ENCODE measurements around the gene CSKMT.
A peak's percentile ranks its signal among the peaks of the same experiment; 100 is the strongest.

CSKMT gene

DNA sequence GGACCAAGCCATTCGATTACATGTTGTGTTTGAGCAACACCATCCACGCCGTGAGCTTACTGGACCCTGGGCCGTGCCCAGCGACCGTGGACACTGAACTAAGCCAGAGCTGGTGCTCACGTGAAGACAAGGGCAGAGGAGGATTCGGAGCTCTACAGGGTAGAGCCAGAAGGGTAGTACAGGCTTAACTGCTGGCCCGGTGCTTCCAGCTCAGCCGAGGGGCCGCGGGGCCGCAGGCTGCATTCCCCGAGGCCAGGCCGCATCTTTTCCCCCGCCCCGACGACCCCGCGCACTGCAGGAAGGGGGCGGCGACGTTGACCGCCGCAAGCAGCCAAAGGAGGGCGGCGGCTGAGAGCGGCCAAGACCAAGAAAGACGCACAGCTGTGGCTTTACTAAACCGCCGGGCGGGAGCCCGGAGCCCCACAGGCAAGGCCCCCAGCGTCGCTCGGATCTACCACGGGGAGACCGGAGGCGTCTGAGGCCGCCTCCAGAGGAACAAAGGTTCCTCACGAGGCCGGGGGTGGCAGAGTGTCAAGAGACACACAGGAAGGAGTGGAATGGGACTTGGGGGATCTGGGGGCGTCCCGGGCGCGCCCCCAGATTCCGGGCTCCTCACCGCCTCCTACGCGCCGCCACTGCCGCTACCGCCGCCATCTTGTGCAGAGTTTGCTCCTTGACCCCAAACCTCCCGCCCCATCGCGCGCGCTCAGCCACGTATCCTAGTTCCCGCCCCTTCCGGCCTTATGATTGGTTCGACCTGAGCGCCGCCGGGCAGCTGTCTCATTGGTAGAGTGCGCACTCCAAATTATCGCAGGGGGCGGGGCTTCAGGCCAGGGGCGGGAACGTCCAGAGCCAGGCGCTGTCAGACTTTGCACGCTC is 18.9 kb upstream of the CSKMT start, which contains the start of gene GANAB:
TSS of gene GANAB (minus strand) at position 668 of the 879 bp plus-strand sequence. CDS start at position 654, 14 bp downstream.
- H3F3A ChIP-seq (ENCODE audit: insufficient read depth, low read length): no peaks in the 10 kb centered on the region
- peak within 1 kb of the TSS; percentile 91 for H3K4me3 ChIP-seq (ENCODE audit: low read depth, low read length, poor library complexity, severe bottlenecking)
- no peaks in the 10 kb centered on the region for H4K20me1 ChIP-seq (ENCODE audit: insufficient read depth, low read length)
- peak within 1 kb of the TSS; percentile 74 for H3K27ac ChIP-seq (ENCODE audit: low read depth, low read length, poor library complexity, severe bottlenecking)
- no peaks in the 10 kb centered on the region for H3K27me3 ChIP-seq (ENCODE audit: insufficient read depth, low read length)
- H3K9me3 ChIP-seq (ENCODE audit: low read length): no peaks in the 10 kb centered on the region
- H2AFZ ChIP-seq (ENCODE audit: low read length): no peak within 1 kb of the TSS
- peak within 1 kb of the TSS; percentile 67 for H3K4me2 ChIP-seq (ENCODE audit: low read length)
- peak within 1 kb of the TSS; percentile 86 for H3K9ac ChIP-seq (ENCODE audit: low read length)
- peaks cover 57% of the 10 kb centered on the region for H3K36me3 ChIP-seq (ENCODE audit: insufficient read depth, low read length)
- H3K4me1 ChIP-seq (ENCODE audit: insufficient read depth, low read length, severe bottlenecking): peaks cover 22% of the 10 kb centered on the region
- H3K9me2 ChIP-seq (ENCODE audit: low read depth, low read length): no peaks in the 10 kb centered on the region
- H3K79me2 ChIP-seq (ENCODE audit: insufficient read depth, low read length): peaks cover 32% of the 10 kb centered on the region
- no peak for TF ChIP-seq EZH2 (IDR thresholded peaks at IDR 0.05; ENCODE audit: borderline replicate concordance, low read length)
- TF ChIP-seq, protein P1, sequence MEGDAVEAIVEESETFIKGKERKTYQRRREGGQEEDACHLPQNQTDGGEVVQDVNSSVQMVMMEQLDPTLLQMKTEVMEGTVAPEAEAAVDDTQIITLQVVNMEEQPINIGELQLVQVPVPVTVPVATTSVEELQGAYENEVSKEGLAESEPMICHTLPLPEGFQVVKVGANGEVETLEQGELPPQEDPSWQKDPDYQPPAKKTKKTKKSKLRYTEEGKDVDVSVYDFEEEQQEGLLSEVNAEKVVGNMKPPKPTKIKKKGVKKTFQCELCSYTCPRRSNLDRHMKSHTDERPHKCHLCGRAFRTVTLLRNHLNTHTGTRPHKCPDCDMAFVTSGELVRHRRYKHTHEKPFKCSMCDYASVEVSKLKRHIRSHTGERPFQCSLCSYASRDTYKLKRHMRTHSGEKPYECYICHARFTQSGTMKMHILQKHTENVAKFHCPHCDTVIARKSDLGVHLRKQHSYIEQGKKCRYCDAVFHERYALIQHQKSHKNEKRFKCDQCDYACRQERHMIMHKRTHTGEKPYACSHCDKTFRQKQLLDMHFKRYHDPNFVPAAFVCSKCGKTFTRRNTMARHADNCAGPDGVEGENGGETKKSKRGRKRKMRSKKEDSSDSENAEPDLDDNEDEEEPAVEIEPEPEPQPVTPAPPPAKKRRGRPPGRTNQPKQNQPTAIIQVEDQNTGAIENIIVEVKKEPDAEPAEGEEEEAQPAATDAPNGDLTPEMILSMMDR (IDR thresholded peaks at IDR 0.05; ENCODE audit: low read length): no peak

DNA sequence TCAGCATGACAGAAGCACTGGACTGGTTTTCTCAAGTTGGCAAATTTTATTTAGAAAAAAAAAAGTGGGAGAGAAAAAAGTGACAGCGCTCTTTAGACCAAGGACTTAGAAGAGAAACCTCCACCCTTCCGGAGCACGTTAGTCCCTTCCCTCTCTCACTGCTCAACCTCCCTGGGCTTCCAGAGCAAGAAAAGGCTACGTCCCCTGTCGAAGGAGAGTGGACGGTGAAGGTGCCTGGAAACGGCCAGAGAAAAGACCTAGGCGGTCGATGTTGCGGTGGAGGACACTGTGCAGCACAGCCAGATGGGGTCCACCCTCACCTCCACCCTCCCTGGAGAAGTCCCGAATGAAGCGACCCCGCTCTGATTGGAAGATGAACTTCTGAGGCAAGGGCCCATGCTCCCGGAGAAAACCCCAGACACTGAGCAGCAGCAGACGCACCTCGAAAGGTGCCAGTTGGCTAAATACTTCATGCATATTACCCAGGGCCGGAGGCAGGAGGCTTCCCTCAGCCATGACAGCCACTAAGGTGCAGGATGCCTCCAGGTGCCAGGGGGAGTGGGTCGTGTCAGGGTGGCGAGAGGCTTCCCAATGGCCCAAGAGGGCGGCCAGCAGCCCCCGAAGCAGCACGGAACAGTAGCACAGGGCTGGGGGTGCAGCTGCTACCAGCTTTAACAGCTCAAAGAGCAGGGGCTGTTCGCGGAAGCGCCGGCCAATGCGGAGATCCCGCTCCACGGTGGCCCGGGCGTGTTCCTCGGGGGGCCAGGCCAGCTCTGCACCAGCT is 18.1 kb upstream of the CSKMT start:
- peak overlapping the region; percentile 21 for H3K27ac ChIP-seq (ENCODE audit: low read depth, low read length, poor library complexity, severe bottlenecking)
- no peaks in the 10 kb centered on the region for H3K9me3 ChIP-seq (ENCODE audit: low read length)
- no peaks in the 10 kb centered on the region for H3K27me3 ChIP-seq (ENCODE audit: insufficient read depth, low read length)
- H2AFZ ChIP-seq (ENCODE audit: low read length): no peak overlapping the region
- H3K9me2 ChIP-seq (ENCODE audit: low read depth, low read length): no peaks in the 10 kb centered on the region
- peaks cover 57% of the 10 kb centered on the region for H3K36me3 ChIP-seq (ENCODE audit: insufficient read depth, low read length)
- H3K4me2 ChIP-seq (ENCODE audit: low read length): peak overlapping the region; percentile 52
- H3K4me3 ChIP-seq (ENCODE audit: low read depth, low read length, poor library complexity, severe bottlenecking): peak overlapping the region; percentile 91
- peaks cover 36% of the 10 kb centered on the region for H3K79me2 ChIP-seq (ENCODE audit: insufficient read depth, low read length)
- H3K9ac ChIP-seq (ENCODE audit: low read length): peak overlapping the region; percentile 34; the same call in 1 of the 2 replicates
- no peaks in the 10 kb centered on the region for H3F3A ChIP-seq (ENCODE audit: insufficient read depth, low read length)
- H3K4me1 ChIP-seq (ENCODE audit: insufficient read depth, low read length, severe bottlenecking): peaks cover 30% of the 10 kb centered on the region
- H4K20me1 ChIP-seq (ENCODE audit: insufficient read depth, low read length): no peaks in the 10 kb centered on the region
- no peak for TF ChIP-seq EZH2 (IDR thresholded peaks at IDR 0.05; ENCODE audit: borderline replicate concordance, low read length)
- TF ChIP-seq, protein P1 (IDR thresholded peaks at IDR 0.05; ENCODE audit: low read length): no peak

DNA sequence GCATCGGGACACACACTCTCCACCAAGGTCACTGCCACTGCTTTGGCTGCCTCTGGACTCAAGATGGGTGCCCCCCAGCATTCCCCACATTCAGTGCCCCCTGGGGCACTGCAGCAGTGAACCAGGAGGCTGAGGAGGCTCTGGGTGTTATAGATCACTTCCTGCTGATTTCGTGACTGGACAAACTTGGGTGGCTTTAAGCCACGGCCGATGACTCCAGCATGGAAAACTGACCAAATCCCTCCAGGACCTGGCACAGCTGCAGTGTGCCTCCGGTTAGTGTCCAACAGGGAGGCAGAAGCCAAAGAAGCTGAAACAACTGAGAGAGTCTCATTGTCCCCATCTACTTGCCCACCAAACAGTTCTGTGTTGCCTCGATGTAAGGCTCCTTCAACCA is 17.5 kb upstream of the CSKMT start:
- H3F3A ChIP-seq (ENCODE audit: insufficient read depth, low read length): no peaks in the 10 kb centered on the region
- no peak overlapping the region for H3K9ac ChIP-seq (ENCODE audit: low read length)
- no peak overlapping the region for H3K4me3 ChIP-seq (ENCODE audit: low read depth, low read length, poor library complexity, severe bottlenecking)
- H3K9me3 ChIP-seq (ENCODE audit: low read length): no peaks in the 10 kb centered on the region
- H3K4me2 ChIP-seq (ENCODE audit: low read length): peak overlapping the region; percentile 52; the same call in 1 of the 2 replicates
- H2AFZ ChIP-seq (ENCODE audit: low read length): no peak overlapping the region
- TF ChIP-seq, protein P1 (IDR thresholded peaks at IDR 0.05; ENCODE audit: low read length): no peak
- no peak for TF ChIP-seq EZH2 (IDR thresholded peaks at IDR 0.05; ENCODE audit: borderline replicate concordance, low read length)
- H3K27ac ChIP-seq (ENCODE audit: low read depth, low read length, poor library complexity, severe bottlenecking): peak overlapping the region; percentile 21
- peaks cover 34% of the 10 kb centered on the region for H3K4me1 ChIP-seq (ENCODE audit: insufficient read depth, low read length, severe bottlenecking)
- no peaks in the 10 kb centered on the region for H3K9me2 ChIP-seq (ENCODE audit: low read depth, low read length)
- no peaks in the 10 kb centered on the region for H4K20me1 ChIP-seq (ENCODE audit: insufficient read depth, low read length)
- peaks cover 41% of the 10 kb centered on the region for H3K79me2 ChIP-seq (ENCODE audit: insufficient read depth, low read length)
- H3K27me3 ChIP-seq (ENCODE audit: insufficient read depth, low read length): no peaks in the 10 kb centered on the region
- H3K36me3 ChIP-seq (ENCODE audit: insufficient read depth, low read length): peaks cover 55% of the 10 kb centered on the region

Data from OCI-LY1 (cell line).